Measurements from ENCODE around the gene ZBTB5. TPM values are rescaled to one million over a fixed set of nuclear protein-coding genes. Genes with fewer than 3 reads are reported as not detected.

The ZBTB5 gene
- total and polyA plus RNA-seq, 2 donors from 2014 or later: 6.1 to 14.1 TPM

GRCh38 chr9:37441776-37442370, 23.4 kb downstream of the ZBTB5 start:
- FAIRE-seq (no peak), DNase-seq (no peak)
- peaks cover 13 to 50% (median 37%) of the 10 kb centered on the region in 3 donors for H3K36me3 ChIP-seq (ENCODE audit: control insufficient read depth in 2 of 3, insufficient read depth in 3 of 3, low read length in 3 of 3)
- no peak overlapping the region for H3K4me3 ChIP-seq (ENCODE audit: low read length in 3 of 3)
- H3K9ac ChIP-seq (ENCODE audit: low read length in 3 of 3): no peak overlapping the region
- no peak for TF ChIP-seq CTCF (IDR thresholded peaks at IDR 0.05; ENCODE audit: borderline replicate concordance, extremely low read depth, insufficient read depth)
- H3K27ac ChIP-seq (ENCODE audit: low read depth in 2 of 2, low read length in 2 of 2): no peak overlapping the region
- intact Hi-C loops (cut with DNase I): no loop called here
- H3K4me1 ChIP-seq (ENCODE audit: control insufficient read depth in 2 of 3, insufficient read depth in 2 of 3, low read depth in 1 of 3, low read length in 3 of 3): peaks cover 0 to 2% (median 0%) of the 10 kb centered on the region in 3 donors
- H3K9me3 ChIP-seq (ENCODE audit: control insufficient read depth in 2 of 3, insufficient read depth in 1 of 3, low read length in 3 of 3): no peaks in the 10 kb centered on the region
- H3K27me3 ChIP-seq (ENCODE audit: control insufficient read depth, insufficient read depth, low read length): no peaks in the 10 kb centered on the region

- DNase-seq (no peak), FAIRE-seq (no peak)
- Histone ChIP-seq H3K27me3 (ENCODE audit: control insufficient read depth, insufficient read depth, low read length) (no peaks in the 10 kb centered on the region), H3K9ac (ENCODE audit: low read length in 3 of 3) (no peak overlapping the region), H3K27ac (ENCODE audit: low read depth in 2 of 2, low read length in 2 of 2) (no peak overlapping the region), H3K9me3 (ENCODE audit: control insufficient read depth in 2 of 3, insufficient read depth in 1 of 3, low read length in 3 of 3) (no peaks in the 10 kb centered on the region), H3K4me3 (ENCODE audit: low read length in 3 of 3) (no peak overlapping the region), H3K36me3 (ENCODE audit: control insufficient read depth in 2 of 3, insufficient read depth in 3 of 3, low read length in 3 of 3) (peaks cover 13 to 73% (median 47%) of the 10 kb centered on the region in 3 donors), H3K4me1 (ENCODE audit: control insufficient read depth in 2 of 3, insufficient read depth in 2 of 3, low read depth in 1 of 3, low read length in 3 of 3) (peaks cover 0 to 6% (median 4%) of the 10 kb centered on the region in 3 donors)
- TF ChIP-seq CTCF (IDR thresholded peaks at IDR 0.05; ENCODE audit: borderline replicate concordance, extremely low read depth, insufficient read depth): no peak
- intact Hi-C loops (cut with DNase I): no loop called here
These were observed 26.9 kb downstream of the ZBTB5 start for GRCh38 chr9:37438359-37438758.

- Histone ChIP-seq H3K4me3 (ENCODE audit: low read length in 3 of 3) (no peak overlapping the region), H3K9me3 (ENCODE audit: control insufficient read depth in 2 of 3, insufficient read depth in 1 of 3, low read length in 3 of 3) (no peaks in the 10 kb centered on the region), H3K27ac (ENCODE audit: low read depth in 2 of 2, low read length in 2 of 2) (no peak overlapping the region), H3K4me1 (ENCODE audit: control insufficient read depth in 2 of 3, insufficient read depth in 2 of 3, low read depth in 1 of 3, low read length in 3 of 3) (peaks cover 0 to 9% (median 9%) of the 10 kb centered on the region in 3 donors), H3K27me3 (ENCODE audit: control insufficient read depth, insufficient read depth, low read length) (no peaks in the 10 kb centered on the region), H3K36me3 (ENCODE audit: control insufficient read depth in 2 of 3, insufficient read depth in 3 of 3, low read length in 3 of 3) (peaks cover 13 to 76% (median 46%) of the 10 kb centered on the region in 3 donors), H3K9ac (ENCODE audit: low read length in 3 of 3) (no peak overlapping the region)
- intact Hi-C loops (cut with DNase I): no loop called here
- DNase-seq (no peak), FAIRE-seq (no peak)
- no peak for TF ChIP-seq CTCF (IDR thresholded peaks at IDR 0.05; ENCODE audit: borderline replicate concordance, extremely low read depth, insufficient read depth)
These were observed 27.6 kb downstream of the ZBTB5 start for GRCh38 chr9:37437621-37438020.

GRCh38 chr9:37437010-37437409, 28.2 kb downstream of the ZBTB5 start:
- Histone ChIP-seq H3K27ac (ENCODE audit: low read depth in 2 of 2, low read length in 2 of 2) (no peak overlapping the region), H3K9me3 (ENCODE audit: control insufficient read depth in 2 of 3, insufficient read depth in 1 of 3, low read length in 3 of 3) (no peaks in the 10 kb centered on the region), H3K4me1 (ENCODE audit: control insufficient read depth in 2 of 3, insufficient read depth in 2 of 3, low read depth in 1 of 3, low read length in 3 of 3) (peaks cover 0 to 12% (median 11%) of the 10 kb centered on the region in 3 donors), H3K27me3 (ENCODE audit: control insufficient read depth, insufficient read depth, low read length) (no peaks in the 10 kb centered on the region), H3K9ac (ENCODE audit: low read length in 3 of 3) (no peak overlapping the region), H3K36me3 (ENCODE audit: control insufficient read depth in 2 of 3, insufficient read depth in 3 of 3, low read length in 3 of 3) (peaks cover 11 to 77% (median 42%) of the 10 kb centered on the region in 3 donors), H3K4me3 (ENCODE audit: low read length in 3 of 3) (no peak overlapping the region)
- TF ChIP-seq CTCF (IDR thresholded peaks at IDR 0.05; ENCODE audit: borderline replicate concordance, extremely low read depth, insufficient read depth): no peak
- DNase-seq (no peak), FAIRE-seq (no peak)
- intact Hi-C loops (cut with DNase I): no loop called here

Measured in kidney (tissue), 14 donors.